Body of pancreas (tissue), 4 donors: ENCODE data around the gene CTNNAL1. TPM values are rescaled to one million over a fixed set of nuclear protein-coding genes. Genes with fewer than 3 reads are reported as not detected.

ENCODE experiments used
- ATAC-seq: fragments of 150-250 bp; one replicate; pipeline ENCODE4 v1.9.1; 2016
- DNase-seq, 4 donors: peaks; one replicate each; pipeline ENCODE4 v3.0.0-alpha.2; 2019
- H3K27ac ChIP-seq, 4 donors: fragments of 200-600 bp; sonication (generic); 1 replicate in 3 of 4; 2 replicates in 1 of 4; pipeline versions ENCODE4 v1.5.1 to v1.6.1; 2016 to 2019; ENCODE audit warnings: mild to moderate bottlenecking in 1 of 4, mixed read lengths in 1 of 4, moderate library complexity in 1 of 4
- H3K27me3 ChIP-seq, 2 donors: fragments of 200-600 bp; sonication (generic); one replicate each; pipeline ENCODE4 v1.6.0; 2016; ENCODE audit warnings: mild to moderate bottlenecking in 1 of 2
- H3K36me3 ChIP-seq, 2 donors: fragments of 200-600 bp; sonication (generic); replicated peaks in 1 of 2; 2 replicates each; pipeline ENCODE4 v1.5.1; 2016; ENCODE audit warnings: low read depth in 2 of 2; ENCODE audit not compliant: insufficient read depth in 1 of 2
- H3K4me1 ChIP-seq: fragments of 200-600 bp; sonication (generic); one replicate; pipeline ENCODE4 v1.6.0; 2016
- H3K4me3 ChIP-seq, 2 donors: fragments of 200-600 bp; sonication (generic); 1 replicate in 1 of 2; 2 replicates in 1 of 2; pipeline ENCODE4 v1.5.1; 2016 to 2019
- H3K9me3 ChIP-seq, 3 donors: fragments of 200-600 bp; sonication (generic); 1 replicate in 2 of 3; 2 replicates in 1 of 3; pipeline ENCODE4 v1.5.1; 2016
- POLR2A ChIP-seq, 3 donors: fragments of 450-650 bp; IDR thresholded peaks; one replicate each; pipeline ENCODE4 v1.6.1; 2016; ENCODE audit warnings: antibody characterized with exemption in 3 of 3, mild to moderate bottlenecking in 2 of 3
- WGBS, 2 donors: methylation state at CpG; one replicate each; pipeline ENCODE4 v1.1.5; 2017; 5-methylcytosine and 5-hydroxymethylcytosine counted together
- intact Hi-C: fragments of 100-400 bp; cut with DNase I; formaldehyde crosslinking; loops from one replicate; pipeline ENCODE4 v1.15.1; 2023
- total RNA-seq, 2 donors: library from RNA; depleted of rRNA; stranded (reverse); fragments of >200 nt; gene quantifications; one replicate each; pipeline ENCODE4 v1.1.0, GENCODE V29; 2016
- TF ChIP-seq, protein P1 (sequence below), 7 experiments: fragments of 450-650 bp in 4 of 7; fragments of 200-600 bp in 3 of 7; sonication (generic) in 3 of 7; IDR thresholded peaks; one replicate each; pipeline ENCODE4 v1.5.1; 2016 to 2019; ENCODE audit warnings: antibody characterized with exemption in 7 of 7

Gene CTNNAL1
- total RNA-seq, 2 donors from 2014 or later: 15.8 to 23.9 TPM

DNA sequence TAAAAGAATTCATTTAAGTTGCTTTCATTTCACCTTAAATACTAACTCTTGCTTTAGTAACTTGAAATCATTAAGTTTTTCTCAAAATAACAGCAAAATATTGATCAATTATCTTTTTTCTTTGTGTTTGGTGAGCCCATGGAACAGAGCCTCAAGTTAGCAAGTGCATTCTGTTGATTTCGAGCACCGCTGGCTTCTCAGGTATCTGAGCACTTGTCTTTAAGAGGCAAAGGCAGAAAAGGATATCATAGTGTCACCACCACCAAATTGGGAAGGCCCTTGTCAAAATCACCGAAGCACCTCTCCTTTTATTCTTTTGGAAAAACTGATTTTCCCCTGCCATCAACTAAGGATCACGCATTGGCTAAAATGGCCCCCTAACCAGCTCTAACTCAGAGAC, 17.1 kb upstream of the CTNNAL1 start:
- no peak for DNase-seq
- TF ChIP-seq, protein P1, sequence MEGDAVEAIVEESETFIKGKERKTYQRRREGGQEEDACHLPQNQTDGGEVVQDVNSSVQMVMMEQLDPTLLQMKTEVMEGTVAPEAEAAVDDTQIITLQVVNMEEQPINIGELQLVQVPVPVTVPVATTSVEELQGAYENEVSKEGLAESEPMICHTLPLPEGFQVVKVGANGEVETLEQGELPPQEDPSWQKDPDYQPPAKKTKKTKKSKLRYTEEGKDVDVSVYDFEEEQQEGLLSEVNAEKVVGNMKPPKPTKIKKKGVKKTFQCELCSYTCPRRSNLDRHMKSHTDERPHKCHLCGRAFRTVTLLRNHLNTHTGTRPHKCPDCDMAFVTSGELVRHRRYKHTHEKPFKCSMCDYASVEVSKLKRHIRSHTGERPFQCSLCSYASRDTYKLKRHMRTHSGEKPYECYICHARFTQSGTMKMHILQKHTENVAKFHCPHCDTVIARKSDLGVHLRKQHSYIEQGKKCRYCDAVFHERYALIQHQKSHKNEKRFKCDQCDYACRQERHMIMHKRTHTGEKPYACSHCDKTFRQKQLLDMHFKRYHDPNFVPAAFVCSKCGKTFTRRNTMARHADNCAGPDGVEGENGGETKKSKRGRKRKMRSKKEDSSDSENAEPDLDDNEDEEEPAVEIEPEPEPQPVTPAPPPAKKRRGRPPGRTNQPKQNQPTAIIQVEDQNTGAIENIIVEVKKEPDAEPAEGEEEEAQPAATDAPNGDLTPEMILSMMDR (IDR thresholded peaks at IDR 0.05): no peak
- no peak for TF ChIP-seq POLR2A (IDR thresholded peaks at IDR 0.05)
- Histone ChIP-seq H3K36me3 (peaks cover 0 to 4% of the 10 kb centered on the region in 2 donors), H3K27ac (no peak overlapping the region), H3K4me1 (peaks cover 6% of the 10 kb centered on the region), H3K9me3 (no peaks in the 10 kb centered on the region), H3K27me3 (no peaks in the 10 kb centered on the region), H3K4me3 (no peak overlapping the region)
- intact Hi-C loops: no loop called here
- ATAC-seq: no peak
- 95% methylated on average over 4 of the region's 4 CpGs for WGBS, 2 donors

- intact Hi-C loops: no loop called here
- H3K27ac ChIP-seq: no peak overlapping the region
These were observed 15.2 kb upstream of the CTNNAL1 start for GRCh38 chr9:109028457-109028856.

GRCh38 chr9:109027176-109027575, 13.9 kb upstream of the CTNNAL1 start:
- intact Hi-C loops: no loop called here
- ATAC-seq: no peak
- no peak for DNase-seq

More at GRCh38 chr9:109028457-109028856, 15.2 kb upstream of the CTNNAL1 start:
- 89 to 98% methylated on average over 4 of the region's 4 CpGs for WGBS, 2 donors
- H3K4me1 ChIP-seq: peaks cover 6% of the 10 kb centered on the region
- no peaks in the 10 kb centered on the region for H3K27me3 ChIP-seq
- TF ChIP-seq POLR2A (IDR thresholded peaks at IDR 0.05): no peak
- TF ChIP-seq, protein P1 (IDR thresholded peaks at IDR 0.05): no peak
- ATAC-seq (no peak), DNase-seq (no peak)
- peaks cover 0 to 1% of the 10 kb centered on the region in 2 donors for H3K36me3 ChIP-seq
- no peaks in the 10 kb centered on the region for H3K9me3 ChIP-seq
- H3K4me3 ChIP-seq: no peak overlapping the region

GRCh38 chr9:109026306-109026705, 13.0 kb upstream of the CTNNAL1 start:
- ATAC-seq (no peak), DNase-seq (no peak)
- intact Hi-C loops: no loop called here
- Histone ChIP-seq H3K9me3 (no peaks in the 10 kb centered on the region), H3K36me3 (no peaks in the 10 kb centered on the region), H3K4me1 (peaks cover 17% of the 10 kb centered on the region), H3K27ac (no peak overlapping the region), H3K4me3 (no peak overlapping the region), H3K27me3 (no peaks in the 10 kb centered on the region)
- TF ChIP-seq, protein P1 (IDR thresholded peaks at IDR 0.05): no peak
- no peak for TF ChIP-seq POLR2A (IDR thresholded peaks at IDR 0.05)
- WGBS, 2 donors: 92 to 93% methylated on average over 7 of the region's 7 CpGs

More at GRCh38 chr9:109027176-109027575, 13.9 kb upstream of the CTNNAL1 start:
- H3K9me3 ChIP-seq: no peaks in the 10 kb centered on the region
- TF ChIP-seq, protein P1 (IDR thresholded peaks at IDR 0.05): no peak
- TF ChIP-seq POLR2A (IDR thresholded peaks at IDR 0.05): no peak
- 48 to 67% methylated on average over 2 of the region's 2 CpGs for WGBS, 2 donors
- no peak overlapping the region for H3K4me3 ChIP-seq
- no peaks in the 10 kb centered on the region for H3K36me3 ChIP-seq
- peaks cover 17% of the 10 kb centered on the region for H3K4me1 ChIP-seq
- H3K27me3 ChIP-seq: no peaks in the 10 kb centered on the region
- H3K27ac ChIP-seq: no peak overlapping the region

DNA sequence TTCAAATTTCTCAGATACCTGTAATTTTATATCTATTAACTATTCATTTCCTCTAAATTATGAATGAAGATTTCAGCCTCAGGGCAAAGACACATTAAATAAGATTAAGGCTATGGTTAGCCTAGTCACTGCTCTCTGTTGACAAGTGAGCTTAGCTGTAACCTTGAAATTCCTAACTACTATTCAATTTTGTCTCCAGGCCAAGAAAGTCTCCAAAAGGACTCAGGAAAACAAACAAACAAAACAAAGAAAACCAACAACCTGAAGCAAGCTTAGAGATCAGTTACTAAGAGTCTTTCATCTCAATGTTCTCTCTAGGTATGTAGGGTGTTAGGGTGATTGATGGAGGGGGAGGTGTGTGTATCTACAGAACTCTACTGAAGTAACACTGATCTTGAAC, 9.6 kb upstream of the CTNNAL1 start:
- Histone ChIP-seq H3K27ac (no peak overlapping the region), H3K4me1 (peaks cover 17% of the 10 kb centered on the region)

More for the DNA sequence above, 9.6 kb upstream of the CTNNAL1 start:
- Histone ChIP-seq H3K27me3 (no peaks in the 10 kb centered on the region), H3K9me3 (no peaks in the 10 kb centered on the region), H3K4me3 (no peak overlapping the region), H3K36me3 (no peaks in the 10 kb centered on the region)
- ATAC-seq (no peak), DNase-seq (no peak)
- intact Hi-C loops: no loop called here
- TF ChIP-seq POLR2A (IDR thresholded peaks at IDR 0.05): no peak
- TF ChIP-seq, protein P1 (IDR thresholded peaks at IDR 0.05): no peak
